Measurements from ENCODE around the gene FGFR3.

Gene FGFR3

GRCh38 chr4:1799387-1800375, 6.6 kb downstream of the FGFR3 start:
- no peak for DNase-seq (ENCODE audit: extremely low read depth, low read depth)

DNA sequence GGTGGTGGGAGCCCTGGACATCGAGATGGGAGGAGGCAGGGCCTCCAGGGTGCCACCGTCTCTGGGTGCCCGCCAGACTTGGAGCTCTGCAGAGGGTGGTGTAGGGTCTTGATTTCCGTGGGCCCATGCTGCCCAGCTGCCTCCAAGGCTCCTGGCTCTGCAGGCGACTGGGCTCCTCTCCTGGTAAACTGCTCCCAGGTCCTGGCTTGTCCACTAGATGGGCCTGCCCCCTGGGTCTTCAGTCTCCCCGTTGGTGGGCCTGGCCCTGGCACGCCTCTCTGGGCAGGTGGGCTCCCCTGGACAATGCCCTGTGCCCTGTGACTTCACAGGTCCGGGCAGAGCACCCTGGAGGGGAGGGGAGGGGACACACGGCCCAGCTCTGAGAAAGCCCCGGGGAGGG, 7.7 kb downstream of the FGFR3 start:
- no peak for TF ChIP-seq CTCF (IDR thresholded peaks at IDR 0.05; ENCODE audit: low read depth, low read length)
- DNase-seq (ENCODE audit: extremely low read depth, low read depth): no peak

More at GRCh38 chr4:1799387-1800375, 6.6 kb downstream of the FGFR3 start:
- TF ChIP-seq CTCF (IDR thresholded peaks at IDR 0.05; ENCODE audit: low read depth, low read length): no peak

DNA sequence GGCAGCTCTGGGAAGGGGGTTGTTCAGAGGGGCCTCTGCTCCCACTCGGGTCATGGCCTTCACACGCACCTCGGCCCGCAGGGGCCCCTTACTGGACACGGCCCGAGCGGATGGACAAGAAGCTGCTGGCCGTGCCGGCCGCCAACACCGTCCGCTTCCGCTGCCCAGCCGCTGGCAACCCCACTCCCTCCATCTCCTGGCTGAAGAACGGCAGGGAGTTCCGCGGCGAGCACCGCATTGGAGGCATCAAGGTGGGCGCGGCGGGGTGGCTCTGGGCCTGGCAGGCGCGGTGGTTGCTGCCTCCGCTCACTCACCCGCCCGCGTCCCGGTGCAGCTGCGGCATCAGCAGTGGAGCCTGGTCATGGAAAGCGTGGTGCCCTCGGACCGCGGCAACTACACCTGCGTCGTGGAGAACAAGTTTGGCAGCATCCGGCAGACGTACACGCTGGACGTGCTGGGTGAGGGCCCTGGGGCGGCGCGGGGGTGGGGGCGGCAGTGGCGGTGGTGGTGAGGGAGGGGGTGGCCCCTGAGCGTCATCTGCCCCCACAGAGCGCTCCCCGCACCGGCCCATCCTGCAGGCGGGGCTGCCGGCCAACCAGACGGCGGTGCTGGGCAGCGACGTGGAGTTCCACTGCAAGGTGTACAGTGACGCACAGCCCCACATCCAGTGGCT, 8.3 kb downstream of the FGFR3 start:
- TF ChIP-seq CTCF (IDR thresholded peaks at IDR 0.05; ENCODE audit: low read depth, low read length): no peak
- DNase-seq (ENCODE audit: extremely low read depth, low read depth): no peak

GRCh38 chr4:1802151-1802715, 9.1 kb downstream of the FGFR3 start:
- peak; percentile 11 for DNase-seq (ENCODE audit: extremely low read depth, low read depth)
- no peak for TF ChIP-seq CTCF (IDR thresholded peaks at IDR 0.05; ENCODE audit: low read depth, low read length)

DNA sequence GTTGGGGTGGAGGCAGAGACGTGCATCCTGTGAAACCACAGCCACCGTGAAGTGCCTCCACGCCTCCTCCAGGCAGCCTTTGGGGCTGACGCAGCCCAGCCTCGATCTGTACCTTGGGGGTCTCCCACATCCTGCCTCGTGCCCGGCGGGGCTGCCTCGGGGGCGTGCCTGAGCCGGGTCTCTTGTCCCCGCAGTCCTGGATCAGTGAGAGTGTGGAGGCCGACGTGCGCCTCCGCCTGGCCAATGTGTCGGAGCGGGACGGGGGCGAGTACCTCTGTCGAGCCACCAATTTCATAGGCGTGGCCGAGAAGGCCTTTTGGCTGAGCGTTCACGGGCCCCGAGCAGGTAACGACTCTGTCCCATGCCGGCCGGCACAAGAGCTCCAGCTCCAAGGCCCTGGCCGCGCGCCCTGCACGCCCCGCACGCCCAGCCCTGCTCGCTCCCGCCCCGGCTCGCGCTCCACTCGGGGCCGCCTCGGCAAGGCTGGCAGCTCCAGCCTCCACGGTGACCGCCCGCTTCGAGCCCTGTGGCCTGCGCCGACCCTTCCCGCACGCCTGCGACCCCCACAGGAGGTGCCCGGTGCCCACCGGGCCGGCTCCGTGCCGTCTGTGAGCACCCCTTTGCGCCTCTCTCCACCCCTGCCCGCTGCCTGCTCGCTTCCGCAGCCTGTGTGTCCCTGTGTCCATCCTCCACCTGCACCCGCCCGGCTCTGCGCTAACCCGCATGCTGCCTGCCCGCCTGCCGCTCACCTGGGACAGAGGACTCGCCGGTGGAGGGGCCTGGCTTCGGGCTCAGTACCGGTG, 9.8 kb downstream of the FGFR3 start:
- DNase-seq (ENCODE audit: extremely low read depth, low read depth): no peak
- no peak for TF ChIP-seq CTCF (IDR thresholded peaks at IDR 0.05; ENCODE audit: low read depth, low read length)

GRCh38 chr4:1803523-1804423, 10.7 kb downstream of the FGFR3 start:
- TF ChIP-seq CTCF (IDR thresholded peaks at IDR 0.05; ENCODE audit: low read depth, low read length): no peak
- DNase-seq (ENCODE audit: extremely low read depth, low read depth): no peak
